Common myeloid progenitor, CD34-positive (primary cell): ENCODE data around the gene RAPGEF4.

ENCODE experiments used
- CTCF ChIA-PET: fragments of 350-600 bp; sonication (Branson Sonifier 250); formaldehyde crosslinking; loops from one replicate; lab custom pipeline; 2021; ENCODE audit warnings: antibody characterized with exemption; lab: Charles Lee
- POLR2A ChIA-PET: fragments of 350-600 bp; sonication (Branson Sonifier 250); formaldehyde crosslinking; loops from one replicate; lab custom pipeline; 2021; ENCODE audit warnings: antibody characterized with exemption; lab: Charles Lee
- DNase-seq, 3 donors: peaks; one replicate each; pipeline versions ENCODE4 v3.0.0 to v3.0.0-alpha.2; 2013
- H3K27ac ChIP-seq, 2 experiments: 1 replicate in 1 of 2; 2 replicates in 1 of 2; pipeline ENCODE4 v1.7.0; 2013; ENCODE audit warnings: inconsistent platforms in 2 of 2, low read length in 2 of 2, mild to moderate bottlenecking in 2 of 2, low read depth in 1 of 2, moderate library complexity in 1 of 2; ENCODE audit not compliant: severe bottlenecking in 2 of 2, insufficient read depth in 1 of 2, poor library complexity in 1 of 2
- H3K27me3 ChIP-seq, 5 experiments: replicated peaks in 2 of 5; 1 replicate in 3 of 5; 2 replicates in 2 of 5; pipeline versions ENCODE4 v1.6.1 to v1.7.0; 2013; ENCODE audit warnings: low read length in 4 of 5, mild to moderate bottlenecking in 2 of 5, moderate library complexity in 2 of 5, inconsistent platforms in 1 of 5; ENCODE audit not compliant: insufficient read depth in 5 of 5, control insufficient read depth in 4 of 5
- H3K36me3 ChIP-seq, 4 experiments: 1 replicate in 2 of 4; 2 replicates in 2 of 4; pipeline versions ENCODE4 v1.6.1 to v1.7.0; 2013; ENCODE audit warnings: low read length in 3 of 4, control low read depth in 1 of 4, mild to moderate bottlenecking in 1 of 4; ENCODE audit not compliant: control insufficient read depth in 4 of 4, insufficient read depth in 4 of 4
- H3K4me1 ChIP-seq, 4 experiments: 1 replicate in 3 of 4; 2 replicates in 1 of 4; pipeline versions ENCODE4 v1.6.1 to v1.7.1; 2013; ENCODE audit warnings: low read length in 3 of 4, mild to moderate bottlenecking in 3 of 4, control low read depth in 1 of 4, inconsistent platforms in 1 of 4, moderate library complexity in 1 of 4; ENCODE audit not compliant: control insufficient read depth in 4 of 4, insufficient read depth in 4 of 4; ENCODE audit errors: control extremely low read depth in 1 of 4
- H3K4me3 ChIP-seq, 7 experiments: 1 replicate in 4 of 7; 2 replicates in 3 of 7; pipeline versions ENCODE4 v1.5.1 to v1.7.0; 2013; ENCODE audit warnings: mild to moderate bottlenecking in 7 of 7, low read length in 6 of 7, moderate library complexity in 6 of 7, inconsistent platforms in 2 of 7, low read depth in 2 of 7, control low read depth in 1 of 7; ENCODE audit not compliant: insufficient read depth in 4 of 7, control insufficient read depth in 1 of 7; ENCODE audit errors: extremely low read depth in 1 of 7
- H3K9me3 ChIP-seq, 5 experiments: 1 replicate in 4 of 5; 2 replicates in 1 of 5; pipeline versions ENCODE4 v1.6.1 to v1.7.1; 2013; ENCODE audit warnings: low read length in 4 of 5, mild to moderate bottlenecking in 2 of 5, inconsistent platforms in 1 of 5, low read depth in 1 of 5, moderate library complexity in 1 of 5; ENCODE audit not compliant: control insufficient read depth in 4 of 5, insufficient read depth in 2 of 5; ENCODE audit errors: control extremely low read depth in 1 of 5
- WGBS: methylation state at CpG from one replicate; pipeline ENCODE4 v1.1.5; 2013; ENCODE audit not compliant: insufficient coverage; 5-methylcytosine and 5-hydroxymethylcytosine counted together

Gene RAPGEF4

GRCh38 chr2:173054466-173054865 is 318.8 kb downstream of the RAPGEF4 start:
- Histone ChIP-seq H3K4me3 (no peak overlapping the region), H3K27ac (no peak overlapping the region), H3K27me3 (no peaks in the 10 kb centered on the region), H3K36me3 (no peaks in the 10 kb centered on the region), H3K4me1 (peaks cover 0 to 3% (median under 1%) of the 10 kb centered on the region in 4 experiments), H3K9me3 (peaks cover 0 to 4% (median 0%) of the 10 kb centered on the region in 5 experiments)
- ChIA-PET POLR2A (no interaction called here), CTCF (no interaction called here)
- WGBS = 100% methylated on average over 1 of the region's 3 CpGs
- DNase-seq = no peak

GRCh38 chr2:173056705-173057364 is 321.2 kb downstream of the RAPGEF4 start:
- WGBS = 100% methylated on average over 3 of the region's 4 CpGs
- CTCF ChIA-PET = no interaction called here

GRCh38 chr2:173058097-173058496 is 322.5 kb downstream of the RAPGEF4 start:
- no peak overlapping the region for H3K4me3 ChIP-seq
- no peaks in the 10 kb centered on the region for H3K27me3 ChIP-seq
- ChIA-PET POLR2A (no interaction called here), CTCF (interaction anchor here (0.8 to 1.7 kb wide), 3 partner anchors 29 to 152 kb away, joined by 4 to 5 read pairs (median 4); no protein-coding TSS in a partner anchor)
- peaks cover 0 to 11% (median 3%) of the 10 kb centered on the region in 4 experiments for H3K4me1 ChIP-seq
- DNase-seq = no peak
- no peaks in the 10 kb centered on the region for H3K36me3 ChIP-seq
- H3K27ac ChIP-seq = no peak overlapping the region
- peaks cover 0 to 4% (median 0%) of the 10 kb centered on the region in 5 experiments for H3K9me3 ChIP-seq

More at GRCh38 chr2:173056705-173057364, 321.2 kb downstream of the RAPGEF4 start:
- Histone ChIP-seq H3K27ac (no peak overlapping the region), H3K4me3 (no peak overlapping the region), H3K9me3 (peaks cover 0 to 4% (median 0%) of the 10 kb centered on the region in 5 experiments), H3K27me3 (no peaks in the 10 kb centered on the region), H3K4me1 (peaks cover 0 to 11% (median 3%) of the 10 kb centered on the region in 4 experiments), H3K36me3 (no peaks in the 10 kb centered on the region)
- DNase-seq = no peak
- POLR2A ChIA-PET = no interaction called here

GRCh38 chr2:173058673-173059072 is 323.0 kb downstream of the RAPGEF4 start:
- Histone ChIP-seq H3K4me1 (peaks cover 0 to 11% (median 3%) of the 10 kb centered on the region in 4 experiments), H3K9me3 (peaks cover 0 to 4% (median 0%) of the 10 kb centered on the region in 5 experiments), H3K27ac (no peak overlapping the region), H3K27me3 (no peaks in the 10 kb centered on the region), H3K4me3 (no peak overlapping the region), H3K36me3 (no peaks in the 10 kb centered on the region)
- ChIA-PET POLR2A (no interaction called here), CTCF (interaction anchor here (1.0 to 1.7 kb wide), 2 partner anchors 30 to 151 kb away, joined by 4 to 5 read pairs; no protein-coding TSS in a partner anchor)
- peak in 1 of 3 donors; percentile 17 for DNase-seq
- 93% methylated on average over 2 of the region's 2 CpGs for WGBS

- Histone ChIP-seq H3K27ac (no peak overlapping the region), H3K4me3 (no peak overlapping the region), H3K9me3 (peaks cover 0 to 4% (median 0%) of the 10 kb centered on the region in 5 experiments), H3K36me3 (no peaks in the 10 kb centered on the region), H3K27me3 (no peaks in the 10 kb centered on the region), H3K4me1 (peaks cover 0 to 11% (median 3%) of the 10 kb centered on the region in 4 experiments)
- no peak for DNase-seq
- CTCF ChIA-PET = interaction anchor here (1.0 to 1.7 kb wide), 2 partner anchors 31 to 151 kb away, joined by 4 to 5 read pairs; no protein-coding TSS in a partner anchor
- POLR2A ChIA-PET = no interaction called here
- WGBS = 100% methylated on average over 1 of the region's 3 CpGs
Measured at GRCh38 chr2:173059292-173059691, 323.6 kb downstream of the RAPGEF4 start.

- ChIA-PET POLR2A (no interaction called here), CTCF (no interaction called here)
- Histone ChIP-seq H3K9me3 (peaks cover 0 to 4% (median 0%) of the 10 kb centered on the region in 5 experiments), H3K4me1 (peaks cover 0 to 11% (median 3%) of the 10 kb centered on the region in 4 experiments), H3K4me3 (no peak overlapping the region), H3K27me3 (no peaks in the 10 kb centered on the region), H3K27ac (no peak overlapping the region), H3K36me3 (no peaks in the 10 kb centered on the region)
- DNase-seq = peak in 2 of 3 donors; percentile 58 to 64
- WGBS = 49% methylated on average over 5 of the region's 5 CpGs
Measured at GRCh38 chr2:173059971-173060461, 324.4 kb downstream of the RAPGEF4 start.

- peaks cover 0 to 4% (median 0%) of the 10 kb centered on the region in 5 experiments for H3K9me3 ChIP-seq
- no peaks in the 10 kb centered on the region for H3K36me3 ChIP-seq
- peaks cover 0 to 3% (median 0%) of the 10 kb centered on the region in 5 experiments for H3K27me3 ChIP-seq
- peaks cover 0 to 11% (median 3%) of the 10 kb centered on the region in 4 experiments for H3K4me1 ChIP-seq
- no peak overlapping the region for H3K4me3 ChIP-seq
- no peak overlapping the region for H3K27ac ChIP-seq
- POLR2A ChIA-PET = no interaction called here
- CTCF ChIA-PET = no interaction called here
- 100% methylated on average over 1 of the region's 4 CpGs for WGBS
- no peak for DNase-seq
Measured at GRCh38 chr2:173062801-173063200, 327.2 kb downstream of the RAPGEF4 start.
